ENCODE results near the gene PTGR3.
"Not testable (repeated sequence)": the region's sequence is repeated elsewhere in the genome, so short reads cannot be mapped to it uniquely, and the experiment has no call there.

The PTGR3 gene

GRCh38 chr18:75187702-75188101 is 21.2 kb downstream of the PTGR3 start:
- not testable (repeated sequence) for H3K27me3 ChIP-seq (ENCODE audit: control insufficient read depth in 2 of 2, insufficient read depth in 2 of 2, low read length in 2 of 2); H3K4me1 ChIP-seq (ENCODE audit: control insufficient read depth in 2 of 2, insufficient read depth in 2 of 2, low read length in 2 of 2); H3K27ac ChIP-seq (ENCODE audit: low read depth in 2 of 2, low read length in 2 of 2); H3K36me3 ChIP-seq (ENCODE audit: control insufficient read depth in 2 of 2, insufficient read depth in 2 of 2, low read length in 2 of 2); H3K4me3 ChIP-seq (ENCODE audit: low read length in 2 of 2); H3K9me3 ChIP-seq (ENCODE audit: control insufficient read depth in 2 of 2, low read length in 2 of 2); H3K9ac ChIP-seq (ENCODE audit: low read depth in 1 of 2, low read length in 2 of 2)

- H3K27ac ChIP-seq (ENCODE audit: low read depth in 2 of 2, low read length in 2 of 2) = no peak overlapping the region
- H3K4me3 ChIP-seq (ENCODE audit: low read length in 2 of 2) = no peak overlapping the region
- no peaks in the 10 kb centered on the region for H3K27me3 ChIP-seq (ENCODE audit: control insufficient read depth in 2 of 2, insufficient read depth in 2 of 2, low read length in 2 of 2)
- H3K9me3 ChIP-seq (ENCODE audit: control insufficient read depth in 2 of 2, low read length in 2 of 2) = no peaks in the 10 kb centered on the region
- H3K36me3 ChIP-seq (ENCODE audit: control insufficient read depth in 2 of 2, insufficient read depth in 2 of 2, low read length in 2 of 2) = no peaks in the 10 kb centered on the region
- H3K4me1 ChIP-seq (ENCODE audit: control insufficient read depth in 2 of 2, insufficient read depth in 2 of 2, low read length in 2 of 2) = no peaks in the 10 kb centered on the region
- no peak overlapping the region for H3K9ac ChIP-seq (ENCODE audit: low read depth in 1 of 2, low read length in 2 of 2)
These were observed 23.5 kb downstream of the PTGR3 start for GRCh38 chr18:75185460-75185859.

GRCh38 chr18:75183973-75184493 is 24.9 kb downstream of the PTGR3 start:
- H3K4me3 ChIP-seq (ENCODE audit: low read length in 2 of 2) = no peak overlapping the region

GRCh38 chr18:75183524-75183923 is 25.4 kb downstream of the PTGR3 start:
- H3K36me3 ChIP-seq (ENCODE audit: control insufficient read depth in 2 of 2, insufficient read depth in 2 of 2, low read length in 2 of 2) = no peaks in the 10 kb centered on the region
- no peak overlapping the region for H3K9ac ChIP-seq (ENCODE audit: low read depth in 1 of 2, low read length in 2 of 2)
- no peak overlapping the region for H3K27ac ChIP-seq (ENCODE audit: low read depth in 2 of 2, low read length in 2 of 2)
- no peaks in the 10 kb centered on the region for H3K27me3 ChIP-seq (ENCODE audit: control insufficient read depth in 2 of 2, insufficient read depth in 2 of 2, low read length in 2 of 2)
- H3K4me1 ChIP-seq (ENCODE audit: control insufficient read depth in 2 of 2, insufficient read depth in 2 of 2, low read length in 2 of 2) = no peaks in the 10 kb centered on the region
- H3K9me3 ChIP-seq (ENCODE audit: control insufficient read depth in 2 of 2, low read length in 2 of 2) = no peaks in the 10 kb centered on the region
- H3K4me3 ChIP-seq (ENCODE audit: low read length in 2 of 2) = no peak overlapping the region

More at GRCh38 chr18:75183973-75184493, 24.9 kb downstream of the PTGR3 start:
- H3K4me1 ChIP-seq (ENCODE audit: control insufficient read depth in 2 of 2, insufficient read depth in 2 of 2, low read length in 2 of 2) = no peaks in the 10 kb centered on the region
- H3K9ac ChIP-seq (ENCODE audit: low read depth in 1 of 2, low read length in 2 of 2) = no peak overlapping the region
- H3K27ac ChIP-seq (ENCODE audit: low read depth in 2 of 2, low read length in 2 of 2) = no peak overlapping the region
- H3K27me3 ChIP-seq (ENCODE audit: control insufficient read depth in 2 of 2, insufficient read depth in 2 of 2, low read length in 2 of 2) = no peaks in the 10 kb centered on the region
- H3K9me3 ChIP-seq (ENCODE audit: control insufficient read depth in 2 of 2, low read length in 2 of 2) = no peaks in the 10 kb centered on the region
- H3K36me3 ChIP-seq (ENCODE audit: control insufficient read depth in 2 of 2, insufficient read depth in 2 of 2, low read length in 2 of 2) = no peaks in the 10 kb centered on the region

- H3K27ac ChIP-seq (ENCODE audit: low read depth in 2 of 2, low read length in 2 of 2) = no peak overlapping the region
- no peak overlapping the region for H3K4me3 ChIP-seq (ENCODE audit: low read length in 2 of 2)
- H3K4me1 ChIP-seq (ENCODE audit: control insufficient read depth in 2 of 2, insufficient read depth in 2 of 2, low read length in 2 of 2) = no peaks in the 10 kb centered on the region
- H3K9ac ChIP-seq (ENCODE audit: low read depth in 1 of 2, low read length in 2 of 2) = no peak overlapping the region
- H3K36me3 ChIP-seq (ENCODE audit: control insufficient read depth in 2 of 2, insufficient read depth in 2 of 2, low read length in 2 of 2) = no peaks in the 10 kb centered on the region
- H3K27me3 ChIP-seq (ENCODE audit: control insufficient read depth in 2 of 2, insufficient read depth in 2 of 2, low read length in 2 of 2) = no peaks in the 10 kb centered on the region
- no peaks in the 10 kb centered on the region for H3K9me3 ChIP-seq (ENCODE audit: control insufficient read depth in 2 of 2, low read length in 2 of 2)
These were observed 28.9 kb downstream of the PTGR3 start for GRCh38 chr18:75179819-75180600.

GRCh38 chr18:75178376-75178775 is 30.6 kb downstream of the PTGR3 start:
- no peaks in the 10 kb centered on the region for H3K9me3 ChIP-seq (ENCODE audit: control insufficient read depth in 2 of 2, low read length in 2 of 2)
- no peak overlapping the region for H3K9ac ChIP-seq (ENCODE audit: low read depth in 1 of 2, low read length in 2 of 2)
- no peaks in the 10 kb centered on the region for H3K4me1 ChIP-seq (ENCODE audit: control insufficient read depth in 2 of 2, insufficient read depth in 2 of 2, low read length in 2 of 2)
- no peak overlapping the region for H3K27ac ChIP-seq (ENCODE audit: low read depth in 2 of 2, low read length in 2 of 2)
- no peaks in the 10 kb centered on the region for H3K36me3 ChIP-seq (ENCODE audit: control insufficient read depth in 2 of 2, insufficient read depth in 2 of 2, low read length in 2 of 2)
- no peak overlapping the region for H3K4me3 ChIP-seq (ENCODE audit: low read length in 2 of 2)
- H3K27me3 ChIP-seq (ENCODE audit: control insufficient read depth in 2 of 2, insufficient read depth in 2 of 2, low read length in 2 of 2) = no peaks in the 10 kb centered on the region

- Histone ChIP-seq H3K4me3 (ENCODE audit: low read length in 2 of 2) (no peak overlapping the region), H3K4me1 (ENCODE audit: control insufficient read depth in 2 of 2, insufficient read depth in 2 of 2, low read length in 2 of 2) (no peaks in the 10 kb centered on the region), H3K9ac (ENCODE audit: low read depth in 1 of 2, low read length in 2 of 2) (no peak overlapping the region), H3K27me3 (ENCODE audit: control insufficient read depth in 2 of 2, insufficient read depth in 2 of 2, low read length in 2 of 2) (no peaks in the 10 kb centered on the region), H3K36me3 (ENCODE audit: control insufficient read depth in 2 of 2, insufficient read depth in 2 of 2, low read length in 2 of 2) (no peaks in the 10 kb centered on the region), H3K9me3 (ENCODE audit: control insufficient read depth in 2 of 2, low read length in 2 of 2) (no peaks in the 10 kb centered on the region), H3K27ac (ENCODE audit: low read depth in 2 of 2, low read length in 2 of 2) (no peak overlapping the region)
These were observed 32.1 kb downstream of the PTGR3 start for GRCh38 chr18:75176849-75177248.

- H3K27me3 ChIP-seq (ENCODE audit: control insufficient read depth in 2 of 2, insufficient read depth in 2 of 2, low read length in 2 of 2) = no peaks in the 10 kb centered on the region
- H3K4me3 ChIP-seq (ENCODE audit: low read length in 2 of 2) = no peak overlapping the region
- H3K36me3 ChIP-seq (ENCODE audit: control insufficient read depth in 2 of 2, insufficient read depth in 2 of 2, low read length in 2 of 2) = no peaks in the 10 kb centered on the region
- H3K9me3 ChIP-seq (ENCODE audit: control insufficient read depth in 2 of 2, low read length in 2 of 2) = no peaks in the 10 kb centered on the region
- no peak overlapping the region for H3K27ac ChIP-seq (ENCODE audit: low read depth in 2 of 2, low read length in 2 of 2)
- no peaks in the 10 kb centered on the region for H3K4me1 ChIP-seq (ENCODE audit: control insufficient read depth in 2 of 2, insufficient read depth in 2 of 2, low read length in 2 of 2)
- H3K9ac ChIP-seq (ENCODE audit: low read depth in 1 of 2, low read length in 2 of 2) = no peak overlapping the region
These were observed 35.2 kb downstream of the PTGR3 start for GRCh38 chr18:75173738-75174137.

- Histone ChIP-seq H3K4me1 (ENCODE audit: control insufficient read depth in 2 of 2, insufficient read depth in 2 of 2, low read length in 2 of 2) (no peaks in the 10 kb centered on the region), H3K36me3 (ENCODE audit: control insufficient read depth in 2 of 2, insufficient read depth in 2 of 2, low read length in 2 of 2) (no peaks in the 10 kb centered on the region), H3K4me3 (ENCODE audit: low read length in 2 of 2) (no peak overlapping the region), H3K27ac (ENCODE audit: low read depth in 2 of 2, low read length in 2 of 2) (no peak overlapping the region), H3K9me3 (ENCODE audit: control insufficient read depth in 2 of 2, low read length in 2 of 2) (no peaks in the 10 kb centered on the region), H3K9ac (ENCODE audit: low read depth in 1 of 2, low read length in 2 of 2) (no peak overlapping the region), H3K27me3 (ENCODE audit: control insufficient read depth in 2 of 2, insufficient read depth in 2 of 2, low read length in 2 of 2) (no peaks in the 10 kb centered on the region)
These were observed 35.9 kb downstream of the PTGR3 start for GRCh38 chr18:75173125-75173432.

GRCh38 chr18:75172299-75173124 is 36.4 kb downstream of the PTGR3 start:
- Histone ChIP-seq H3K9ac (ENCODE audit: low read depth in 1 of 2, low read length in 2 of 2) (no peak overlapping the region), H3K36me3 (ENCODE audit: control insufficient read depth in 2 of 2, insufficient read depth in 2 of 2, low read length in 2 of 2) (no peaks in the 10 kb centered on the region), H3K27me3 (ENCODE audit: control insufficient read depth in 2 of 2, insufficient read depth in 2 of 2, low read length in 2 of 2) (no peaks in the 10 kb centered on the region), H3K4me1 (ENCODE audit: control insufficient read depth in 2 of 2, insufficient read depth in 2 of 2, low read length in 2 of 2) (no peaks in the 10 kb centered on the region), H3K27ac (ENCODE audit: low read depth in 2 of 2, low read length in 2 of 2) (no peak overlapping the region), H3K4me3 (ENCODE audit: low read length in 2 of 2) (no peak overlapping the region), H3K9me3 (ENCODE audit: control insufficient read depth in 2 of 2, low read length in 2 of 2) (no peaks in the 10 kb centered on the region)
